Activated CD4-positive, alpha-beta T cell treated with anti-CD3 and anti-CD28 coated beads, Interleukin-2, amount 10 ng/mL, durations not matched to agents 24 days and 14 days (primary cell): ENCODE measurements around the gene CPEB4. TPM values are rescaled to one million over a fixed set of nuclear protein-coding genes. Genes with fewer than 3 reads are reported as not detected.

ENCODE experiments used
- DNase-seq: peaks from one replicate; pipeline ENCODE4 v3.0.0; 2022
- H3K27ac Mint-ChIP-seq: one replicate; pipeline ENCODE4 v1.8.0; 2022; ENCODE audit warnings: mild to moderate bottlenecking, mixed read lengths
- H3K27me3 Mint-ChIP-seq: one replicate; pipeline ENCODE4 v1.8.0; 2022; ENCODE audit warnings: mixed read lengths
- H3K36me3 Mint-ChIP-seq: one replicate; pipeline ENCODE4 v1.8.0; 2022; ENCODE audit warnings: low read depth, mild to moderate bottlenecking, mixed read lengths
- H3K4me1 Mint-ChIP-seq: one replicate; pipeline ENCODE4 v1.8.0; 2021; ENCODE audit warnings: mixed read lengths
- H3K4me3 Mint-ChIP-seq: one replicate; pipeline ENCODE4 v1.8.0; 2022; ENCODE audit warnings: mild to moderate bottlenecking, moderate library complexity, mixed read lengths
- H3K9me3 Mint-ChIP-seq: one replicate; pipeline ENCODE4 v1.8.0; 2021; ENCODE audit warnings: mixed read lengths
- intact Hi-C: fragments of 100-400 bp; cut with micrococcal nuclease; formaldehyde crosslinking; loops from one replicate; pipeline ENCODE4 v1.15.1; 2023
- total RNA-seq: library from RNA; stranded (reverse); gene quantifications from 2 replicates; pipeline ENCODE4 v1.2.3, GENCODE V29; 2022

The CPEB4 gene
- total RNA-seq, 1 donor from 2014 or later, result 8.8 TPM

DNA sequence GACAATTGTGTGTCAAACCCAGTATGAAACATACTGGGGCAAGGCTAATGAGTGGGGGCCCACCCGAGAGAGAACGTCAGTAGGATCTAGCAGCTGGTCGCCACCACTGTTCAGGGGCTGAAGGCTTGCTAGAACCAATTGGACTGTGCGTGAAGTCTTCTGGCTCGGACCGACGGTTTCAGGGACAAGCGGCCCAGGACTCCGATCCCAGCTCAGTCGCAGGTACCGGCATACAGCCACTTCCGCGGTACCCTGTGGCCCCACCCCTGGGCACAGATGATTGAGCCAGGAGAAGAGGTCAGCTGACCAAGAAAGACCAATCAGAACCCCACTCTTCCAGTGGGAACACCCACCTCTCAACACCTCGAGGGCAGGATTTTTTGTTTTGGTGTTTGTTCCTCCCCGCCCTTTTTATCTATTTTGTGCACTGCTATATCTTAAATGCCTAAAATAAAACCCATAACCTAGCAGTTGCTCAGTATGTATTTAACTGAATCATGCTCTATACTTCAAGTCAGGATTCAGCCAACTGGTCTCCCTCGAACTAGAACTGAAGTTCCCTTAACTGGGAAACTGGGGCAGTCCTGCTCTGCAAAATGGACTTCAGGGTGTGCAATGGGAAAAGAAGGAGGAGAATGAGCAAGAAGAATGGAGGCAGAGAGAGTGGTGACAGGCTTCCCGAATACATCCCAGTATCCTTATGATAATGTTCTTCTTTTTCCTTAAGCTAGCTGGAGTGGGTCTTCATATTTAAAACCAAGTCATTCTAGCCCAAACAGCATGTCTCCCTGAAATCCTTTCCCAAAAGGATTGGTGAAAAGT is 21.1 kb upstream of the CPEB4 start:
- intact Hi-C loops, result no loop called here
- no peak overlapping the region for H3K4me3 Mint-ChIP-seq
- peaks cover 3% of the 10 kb centered on the region for H3K9me3 Mint-ChIP-seq
- H3K27ac Mint-ChIP-seq, result no peak overlapping the region
- no peak for DNase-seq
- no peaks in the 10 kb centered on the region for H3K4me1 Mint-ChIP-seq
- H3K36me3 Mint-ChIP-seq, result no peaks in the 10 kb centered on the region
- H3K27me3 Mint-ChIP-seq, result peaks cover 9% of the 10 kb centered on the region

DNA sequence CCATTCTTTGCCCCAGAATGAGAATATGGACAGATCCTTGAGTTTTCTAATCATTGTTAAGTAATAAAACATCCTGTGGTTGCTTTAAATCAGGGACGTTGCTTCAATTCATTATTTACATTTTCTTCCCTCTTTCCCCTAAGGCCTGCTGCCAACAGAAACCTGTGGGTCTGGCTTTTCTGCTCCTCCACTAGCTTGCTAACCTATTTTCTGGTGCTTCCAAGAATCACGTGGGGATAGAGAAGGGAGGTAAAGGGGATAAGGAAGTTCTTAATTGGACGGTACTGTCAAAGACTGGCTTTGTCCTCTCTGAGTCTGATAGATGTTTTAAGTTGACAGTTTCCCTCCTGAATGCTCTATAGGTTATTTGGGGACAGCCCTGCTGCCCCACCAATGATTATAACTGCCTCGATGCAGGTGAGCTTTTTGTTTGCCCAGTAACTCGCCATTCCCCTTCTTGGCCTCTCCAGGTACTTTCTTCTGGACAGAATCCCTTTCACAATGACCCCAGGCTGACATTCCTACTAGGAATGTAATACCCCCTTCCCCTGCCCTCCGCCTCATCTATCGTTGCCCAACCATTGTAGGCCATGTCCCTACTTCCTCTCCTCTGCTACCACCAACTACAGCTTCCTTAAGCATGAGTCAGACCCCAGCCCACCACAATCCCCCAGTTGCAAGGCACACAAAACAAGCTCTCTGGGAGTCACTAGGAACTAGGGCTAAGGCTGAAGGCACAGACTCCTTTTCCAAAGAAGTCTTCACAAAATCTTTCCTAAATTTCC is 19.9 kb upstream of the CPEB4 start:
- Mint-ChIP-seq H3K9me3 (peaks cover 3% of the 10 kb centered on the region), H3K4me1 (no peaks in the 10 kb centered on the region), H3K27me3 (peaks cover 9% of the 10 kb centered on the region), H3K27ac (no peak overlapping the region), H3K36me3 (no peaks in the 10 kb centered on the region), H3K4me3 (no peak overlapping the region)
- no peak for DNase-seq
- intact Hi-C loops, result no loop called here

- Mint-ChIP-seq H3K36me3 (no peaks in the 10 kb centered on the region), H3K27ac (no peak overlapping the region), H3K4me3 (no peak overlapping the region), H3K9me3 (peaks cover 3% of the 10 kb centered on the region), H3K27me3 (peaks cover 9% of the 10 kb centered on the region), H3K4me1 (no peaks in the 10 kb centered on the region)
- DNase-seq, result no peak
- intact Hi-C loops, result no loop called here
Observed at GRCh38 chr5:173869316-173869715, 18.8 kb upstream of the CPEB4 start.

DNA sequence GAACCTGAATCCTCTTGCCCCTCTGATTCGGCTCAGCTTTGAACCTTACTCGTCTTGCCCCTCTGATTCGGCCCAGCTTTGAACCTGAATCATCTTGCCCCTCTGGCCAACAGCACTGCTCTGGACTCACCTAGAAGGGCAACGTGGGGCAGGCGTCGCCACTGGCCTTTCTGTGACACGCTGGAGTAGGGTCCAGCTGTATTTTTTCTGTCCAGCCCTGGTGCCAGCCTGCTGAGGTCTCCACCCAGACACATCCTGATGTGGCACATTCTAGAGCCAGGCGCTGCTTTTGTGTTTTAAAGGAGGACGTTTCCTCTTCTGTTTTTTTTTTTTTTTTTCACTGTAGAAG is 15.2 kb upstream of the CPEB4 start:
- H3K4me1 Mint-ChIP-seq, result no peaks in the 10 kb centered on the region
- no peak overlapping the region for H3K27ac Mint-ChIP-seq
- no peak overlapping the region for H3K4me3 Mint-ChIP-seq
- H3K36me3 Mint-ChIP-seq, result no peaks in the 10 kb centered on the region
- peaks cover 3% of the 10 kb centered on the region for H3K9me3 Mint-ChIP-seq
- H3K27me3 Mint-ChIP-seq, result peaks cover 9% of the 10 kb centered on the region
- intact Hi-C loops, result no loop called here
- DNase-seq, result no peak

- DNase-seq, result no peak
- H3K36me3 Mint-ChIP-seq, result no peaks in the 10 kb centered on the region
- no peak overlapping the region for H3K27ac Mint-ChIP-seq
- H3K9me3 Mint-ChIP-seq, result peaks cover 3% of the 10 kb centered on the region
- H3K4me3 Mint-ChIP-seq, result no peak overlapping the region
- intact Hi-C loops, result no loop called here
- H3K27me3 Mint-ChIP-seq, result peaks cover 7% of the 10 kb centered on the region
- H3K4me1 Mint-ChIP-seq, result no peaks in the 10 kb centered on the region
Observed at GRCh38 chr5:173873306-173873922, 14.7 kb upstream of the CPEB4 start.

DNA sequence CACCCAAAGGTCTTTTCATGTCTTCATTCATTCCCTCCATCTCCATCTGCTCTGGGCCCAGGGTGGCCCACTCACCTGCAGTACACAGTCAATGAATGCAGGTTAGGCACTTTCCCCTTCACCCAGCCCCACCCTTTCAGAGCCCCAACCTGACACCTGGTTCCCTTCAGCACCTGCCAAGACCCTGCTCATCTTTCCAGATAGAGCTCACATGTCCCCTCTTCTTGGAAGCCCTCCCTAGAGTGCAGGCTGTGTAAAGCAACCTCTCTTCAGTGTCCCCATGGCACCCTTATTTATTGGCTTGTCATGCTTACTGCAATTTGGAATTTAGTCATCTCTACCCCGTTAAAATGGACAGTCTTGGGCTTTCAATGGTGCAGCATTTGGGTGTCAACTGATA is 13.0 kb upstream of the CPEB4 start:
- no peaks in the 10 kb centered on the region for H3K36me3 Mint-ChIP-seq
- H3K4me3 Mint-ChIP-seq, result no peak overlapping the region
- H3K9me3 Mint-ChIP-seq, result no peaks in the 10 kb centered on the region
- H3K4me1 Mint-ChIP-seq, result no peaks in the 10 kb centered on the region
- intact Hi-C loops, result no loop called here
- DNase-seq, result no peak
- no peaks in the 10 kb centered on the region for H3K27me3 Mint-ChIP-seq
- no peak overlapping the region for H3K27ac Mint-ChIP-seq

DNA sequence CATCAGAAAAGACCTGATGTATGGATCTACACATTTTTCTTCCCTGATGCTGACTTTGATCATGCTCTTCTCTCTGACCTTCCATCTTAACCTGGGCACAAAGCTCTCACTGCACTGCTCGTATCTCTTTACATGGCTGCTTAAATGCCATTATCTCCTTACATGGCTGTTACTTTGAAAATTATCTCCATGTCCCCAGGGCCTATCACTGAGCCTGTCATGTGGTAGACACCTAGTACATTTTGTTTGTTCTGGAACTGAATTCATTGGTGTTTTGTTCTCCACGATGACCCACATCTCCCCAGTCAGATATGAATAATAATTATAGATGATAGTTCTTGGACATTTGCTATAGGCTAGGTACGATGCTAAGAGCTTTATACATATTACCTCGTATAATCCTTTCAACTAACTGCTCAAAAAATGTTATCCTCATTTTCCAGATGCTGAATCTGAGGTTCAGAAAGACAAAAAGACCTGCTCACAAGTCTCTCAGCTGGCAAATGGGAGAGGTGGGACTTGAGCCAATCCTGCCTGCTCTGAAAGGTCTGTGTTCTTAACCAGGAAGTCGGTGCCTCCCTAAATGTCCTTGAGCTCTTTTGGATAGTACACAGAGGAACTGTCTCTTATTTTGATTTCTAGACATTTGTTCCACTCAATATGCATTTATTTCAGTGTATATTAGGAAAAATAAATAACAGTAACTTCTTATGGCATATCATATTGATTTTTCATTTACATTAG is 9.8 kb upstream of the CPEB4 start:
- H3K36me3 Mint-ChIP-seq, result peaks cover 4% of the 10 kb centered on the region
- intact Hi-C loops, result no loop called here
- DNase-seq, result no peak
- no peaks in the 10 kb centered on the region for H3K27me3 Mint-ChIP-seq
- peaks cover 6% of the 10 kb centered on the region for H3K9me3 Mint-ChIP-seq
- no peak overlapping the region for H3K4me3 Mint-ChIP-seq
- H3K27ac Mint-ChIP-seq, result no peak overlapping the region
- H3K4me1 Mint-ChIP-seq, result peaks cover 3% of the 10 kb centered on the region

GRCh38 chr5:173880306-173880985 is 7.7 kb upstream of the CPEB4 start:
- Mint-ChIP-seq H3K27me3 (no peaks in the 10 kb centered on the region), H3K9me3 (peaks cover 13% of the 10 kb centered on the region), H3K4me1 (peaks cover 19% of the 10 kb centered on the region), H3K27ac (no peak overlapping the region), H3K36me3 (peaks cover 13% of the 10 kb centered on the region), H3K4me3 (no peak overlapping the region)
- intact Hi-C loops, result loop anchor here (10.0 kb wide), 2 partner anchors 96 to 1774 kb away; partner anchors contain the start of gene HRH2
- no peak for DNase-seq

- Mint-ChIP-seq H3K27me3 (no peaks in the 10 kb centered on the region), H3K9me3 (peaks cover 13% of the 10 kb centered on the region), H3K36me3 (peaks cover 13% of the 10 kb centered on the region), H3K4me3 (no peak overlapping the region), H3K27ac (no peak overlapping the region), H3K4me1 (peaks cover 27% of the 10 kb centered on the region)
- no peak for DNase-seq
- intact Hi-C loops, result loop anchor here (10.0 kb wide), 2 partner anchors 97 to 1773 kb away; partner anchors contain the start of gene HRH2
Observed at GRCh38 chr5:173881811-173882575, 6.2 kb upstream of the CPEB4 start.

DNA sequence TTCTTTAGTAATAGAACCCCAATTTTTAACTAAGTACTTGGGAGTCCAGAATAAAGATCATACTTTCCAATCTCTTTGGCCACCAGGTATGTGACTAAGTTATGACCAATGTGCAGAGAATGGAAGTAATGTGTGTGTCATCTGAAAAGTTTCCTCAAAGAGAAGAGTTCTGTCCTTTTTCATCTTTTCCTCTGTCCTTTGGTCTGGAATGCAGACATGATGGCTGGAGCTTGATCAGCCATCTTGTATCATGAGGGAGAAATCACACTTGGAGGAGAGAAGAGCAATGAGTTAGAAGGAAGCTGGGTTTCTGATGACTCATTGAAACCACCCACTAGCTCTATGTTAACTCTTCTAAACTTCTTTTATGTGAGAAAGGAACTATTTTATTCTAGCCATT is 5.5 kb upstream of the CPEB4 start:
- Mint-ChIP-seq H3K4me1 (peaks cover 29% of the 10 kb centered on the region), H3K36me3 (peaks cover 13% of the 10 kb centered on the region), H3K27ac (no peak overlapping the region)

DNA sequence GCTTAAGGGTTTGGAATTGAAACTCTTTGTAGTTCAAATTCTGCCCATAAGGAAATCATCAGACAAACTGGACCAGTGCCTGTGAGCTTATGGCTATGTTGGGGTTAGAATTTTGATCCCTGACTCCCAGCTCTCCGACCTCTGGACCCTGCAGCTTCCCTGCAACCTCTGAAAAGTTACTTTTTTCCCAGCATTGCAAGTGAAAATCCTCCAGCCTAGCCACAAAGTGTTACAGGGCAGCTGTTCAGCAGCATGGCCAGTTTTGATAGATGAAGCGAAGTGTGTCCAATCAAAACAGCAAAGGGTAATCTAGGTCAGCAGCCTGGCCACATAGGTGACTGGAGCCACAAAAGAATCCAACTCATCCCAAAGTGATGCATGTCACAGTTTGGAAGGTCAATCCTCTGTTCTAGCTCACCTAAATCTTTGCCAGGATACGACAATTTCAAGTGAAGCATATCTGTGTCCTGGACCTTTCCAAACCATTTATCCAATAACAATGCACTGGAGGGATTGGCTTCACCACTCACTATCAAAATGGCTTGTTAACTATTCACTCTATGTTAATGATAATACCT is 4.7 kb upstream of the CPEB4 start:
- Mint-ChIP-seq H3K27ac (no peak overlapping the region), H3K36me3 (peaks cover 16% of the 10 kb centered on the region), H3K4me1 (peaks cover 34% of the 10 kb centered on the region)

More for the DNA sequence above, 5.5 kb upstream of the CPEB4 start:
- H3K4me3 Mint-ChIP-seq, result no peak overlapping the region
- intact Hi-C loops, result loop anchor here (10.0 kb wide), 2 partner anchors 98 to 1772 kb away; partner anchors contain the start of gene HRH2
- peaks cover 13% of the 10 kb centered on the region for H3K9me3 Mint-ChIP-seq
- DNase-seq, result no peak
- no peaks in the 10 kb centered on the region for H3K27me3 Mint-ChIP-seq

DNA sequence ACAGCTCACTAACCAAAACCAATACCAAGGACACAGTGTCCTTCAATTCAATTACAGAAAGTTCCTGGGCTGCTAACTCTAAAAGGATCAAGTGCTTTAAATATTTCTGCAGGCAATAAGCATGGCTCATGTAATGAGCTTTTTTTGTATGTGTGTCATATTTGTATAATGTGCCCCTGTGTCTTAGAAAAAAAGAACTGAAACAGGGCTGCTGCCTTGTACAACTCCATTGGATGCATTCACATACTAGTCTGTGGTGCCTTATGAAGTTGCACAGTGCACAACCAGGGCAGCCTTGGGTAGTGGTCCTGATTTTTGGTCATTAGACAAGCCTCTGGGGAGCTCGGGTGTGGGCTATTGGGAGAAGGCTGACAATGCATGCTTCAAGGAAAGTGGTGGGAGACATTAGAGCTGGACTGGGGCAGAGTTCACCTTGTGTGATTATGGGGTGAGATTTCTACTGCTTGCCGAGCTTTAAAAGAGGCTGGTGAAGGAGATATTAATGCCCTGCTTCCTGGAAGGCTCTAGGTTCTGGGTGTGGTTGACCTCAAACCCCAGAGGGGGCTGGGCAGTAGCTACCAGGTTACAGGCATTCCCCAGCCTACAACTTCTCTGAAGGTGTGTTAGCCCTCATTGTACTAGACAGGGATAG is 3.6 kb upstream of the CPEB4 start:
- peak; percentile 85 for DNase-seq
- Mint-ChIP-seq H3K4me1 (peaks cover 37% of the 10 kb centered on the region), H3K27ac (peak overlapping the region; percentile 48), H3K9me3 (peaks cover 13% of the 10 kb centered on the region), H3K4me3 (peak overlapping the region; percentile 48), H3K27me3 (no peaks in the 10 kb centered on the region), H3K36me3 (peaks cover 18% of the 10 kb centered on the region)
- intact Hi-C loops, result loop anchor here (5.0 to 10.0 kb wide), 4 partner anchors 88 to 1770 kb away; partner anchors contain the start of genes HRH2 and STC2

More for the DNA sequence above, 4.7 kb upstream of the CPEB4 start:
- Mint-ChIP-seq H3K9me3 (peaks cover 13% of the 10 kb centered on the region), H3K4me3 (no peak overlapping the region), H3K27me3 (no peaks in the 10 kb centered on the region)
- DNase-seq, result no peak
- intact Hi-C loops, result loop anchor here (10.0 kb wide), 2 partner anchors 99 to 1771 kb away; partner anchors contain the start of gene HRH2
